Kidney glomerular epithelial cell (primary cell): ENCODE data around the gene MB.

ENCODE experiments used
- DNase-seq: peaks from one replicate; lab custom pipeline; 2025; lab: John Stamatoyannopoulos, UW

The MB gene

DNA sequence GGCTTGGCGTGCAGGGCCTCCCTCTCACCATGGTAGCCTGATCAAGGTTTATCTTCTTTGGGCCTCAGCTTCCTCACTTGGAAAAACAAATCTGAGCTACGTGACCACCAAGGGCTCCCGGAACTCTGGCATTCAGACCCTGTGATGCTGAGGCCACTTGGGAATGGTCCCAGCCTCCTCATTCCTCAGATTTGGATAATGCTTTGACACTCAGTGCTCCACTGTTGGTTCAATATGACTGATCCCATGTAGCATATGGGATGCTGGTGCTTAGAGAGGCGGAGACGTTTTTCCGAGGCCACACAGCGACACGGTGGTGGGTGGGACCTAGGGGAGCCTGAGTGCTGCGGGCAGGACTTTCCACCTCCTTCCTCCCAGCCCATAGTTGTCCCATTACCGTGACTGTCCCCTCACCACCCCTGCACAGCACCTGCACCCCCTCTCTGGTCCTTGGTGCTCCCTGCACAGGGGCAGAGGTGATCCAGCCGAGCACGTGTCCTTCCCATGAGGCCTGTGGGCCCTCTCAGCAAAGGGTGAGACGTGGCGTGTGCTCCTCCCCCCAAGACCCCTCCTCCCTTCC, 23.1 kb downstream of the MB start:
- DNase-seq: no peak

DNA sequence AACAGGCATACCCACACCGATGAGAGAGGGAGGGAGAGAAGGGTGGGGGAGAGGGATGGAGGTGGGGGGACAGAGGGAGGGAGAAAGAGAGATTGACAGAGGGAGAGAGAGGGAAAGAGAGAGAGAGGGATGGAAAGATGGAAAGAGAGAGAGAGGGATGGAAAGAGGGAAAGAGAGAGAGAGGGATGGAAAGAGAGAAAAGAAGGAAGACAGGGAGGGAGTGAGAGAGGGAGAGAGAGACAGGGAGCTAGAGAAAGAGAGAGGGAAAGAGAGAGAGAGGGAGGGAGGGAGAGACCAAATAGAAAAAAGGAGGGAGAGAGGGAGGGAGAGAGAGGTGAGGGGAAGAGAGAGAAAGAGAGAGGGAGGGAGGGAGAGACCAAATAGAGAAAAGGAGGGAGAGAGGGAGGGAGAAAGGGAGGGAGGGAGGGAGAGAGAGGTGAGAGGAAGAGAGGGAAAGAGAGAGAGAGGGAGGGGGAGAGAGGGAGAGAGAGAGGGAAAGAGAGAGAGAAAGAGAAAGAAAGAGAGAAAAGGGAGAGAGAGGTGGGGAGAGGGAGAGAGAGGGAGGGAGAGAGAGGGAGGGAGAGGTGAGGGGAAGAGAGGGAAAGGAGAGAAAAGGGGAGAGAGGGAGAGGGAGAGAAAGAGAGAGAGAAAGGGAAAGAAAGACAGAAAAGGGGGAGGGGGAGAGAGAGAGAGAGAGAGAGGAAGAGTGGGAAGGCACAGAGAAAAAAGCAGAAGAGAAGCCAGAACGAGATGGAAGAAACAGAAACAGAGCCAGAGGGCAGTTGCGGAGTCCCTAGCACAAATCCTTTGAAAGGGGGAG, 23.8 kb downstream of the MB start:
- DNase-seq: no peak

DNA sequence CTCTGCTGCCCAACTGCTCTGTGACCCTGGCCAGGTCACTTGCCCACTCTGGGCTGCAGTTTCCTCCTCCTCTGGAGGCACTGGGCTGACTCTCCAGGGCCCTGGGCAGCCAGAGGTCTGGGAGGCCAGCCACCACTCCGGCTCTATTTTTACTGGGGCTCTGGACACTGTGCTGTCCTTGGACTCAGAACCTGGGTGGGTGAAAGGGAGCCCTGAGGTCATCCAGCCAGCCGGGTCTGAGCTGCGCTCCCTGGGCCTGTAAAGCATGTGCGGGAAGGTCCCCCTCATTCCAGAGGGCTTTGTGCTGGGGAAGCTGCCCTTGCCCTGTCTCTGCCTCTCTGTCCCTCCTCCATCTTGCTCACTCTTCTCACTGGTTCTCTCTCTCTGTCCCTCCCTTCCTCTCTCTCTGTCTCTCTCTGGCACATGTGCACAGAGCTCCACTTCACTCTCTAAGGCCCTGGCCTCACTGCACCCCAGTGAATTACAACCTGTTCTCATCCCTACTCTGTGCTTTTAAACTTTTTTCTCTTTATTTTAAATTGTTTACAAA, 24.6 kb downstream of the MB start:
- no peak for DNase-seq

DNA sequence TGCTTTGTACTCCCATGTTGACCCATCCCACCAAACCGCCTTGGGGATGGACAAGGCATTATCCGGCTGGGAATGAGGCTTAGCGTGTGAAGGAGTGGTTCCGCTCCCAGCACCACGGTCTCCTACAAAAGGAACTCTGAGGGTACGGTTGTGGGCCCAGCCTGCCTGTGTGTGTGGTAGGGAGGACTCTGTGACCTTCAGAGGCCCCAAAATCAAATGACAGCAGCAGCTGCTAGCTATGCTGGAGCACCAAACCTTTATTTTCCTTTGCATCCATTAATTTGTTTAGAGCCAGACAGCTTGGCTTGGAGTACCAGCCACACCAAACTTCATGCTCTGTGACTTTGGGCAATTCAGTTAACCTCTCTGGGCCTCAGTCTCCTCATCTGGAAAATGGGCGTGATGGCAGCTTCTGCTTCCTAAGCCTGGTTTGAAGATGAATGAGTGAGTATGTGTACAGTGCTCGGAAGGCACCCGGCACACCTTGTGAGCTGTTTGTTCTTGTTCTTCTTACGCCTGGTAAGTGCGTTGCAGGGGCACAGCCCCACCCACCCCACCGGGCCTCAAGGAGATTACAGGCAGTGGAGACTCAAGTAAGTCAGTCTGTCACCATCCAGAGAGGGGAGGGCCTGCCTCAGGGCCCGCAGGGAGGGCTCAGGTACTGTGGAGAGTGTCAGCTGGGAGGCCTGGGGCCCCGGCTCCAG, 25.3 kb downstream of the MB start:
- no peak for DNase-seq

DNA sequence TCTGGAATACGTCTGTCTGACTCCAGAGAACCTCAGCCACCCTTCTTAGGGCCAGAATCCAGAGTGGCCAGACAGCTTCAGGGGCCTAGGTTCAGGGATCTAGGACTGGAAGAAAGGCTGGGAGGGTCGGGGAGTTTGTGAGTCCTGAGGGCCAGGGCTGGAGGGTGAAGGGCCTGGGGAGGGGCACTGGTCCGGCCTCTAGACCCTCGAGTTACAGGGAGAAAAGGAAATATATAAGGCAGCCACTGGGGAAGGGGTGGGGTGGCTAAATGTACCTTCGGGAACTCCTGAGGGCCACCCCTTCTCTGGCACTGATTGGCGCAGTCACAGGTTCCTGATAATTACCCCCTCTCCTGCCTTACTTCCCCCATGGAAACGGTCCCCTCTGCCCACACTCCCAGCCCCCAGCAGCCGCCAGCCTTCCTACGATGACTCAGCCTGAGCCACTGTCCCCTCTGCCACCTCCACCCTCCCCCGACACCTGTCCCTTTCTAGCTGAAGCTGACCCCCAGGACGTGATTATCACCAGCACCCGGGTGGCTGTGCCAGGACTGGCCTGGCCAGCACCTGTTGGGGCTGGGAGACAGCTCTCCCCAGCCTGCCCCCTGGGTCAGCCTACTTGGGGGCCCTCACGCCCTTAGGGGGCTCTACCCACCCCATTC, 26.4 kb downstream of the MB start:
- DNase-seq: no peak

DNA sequence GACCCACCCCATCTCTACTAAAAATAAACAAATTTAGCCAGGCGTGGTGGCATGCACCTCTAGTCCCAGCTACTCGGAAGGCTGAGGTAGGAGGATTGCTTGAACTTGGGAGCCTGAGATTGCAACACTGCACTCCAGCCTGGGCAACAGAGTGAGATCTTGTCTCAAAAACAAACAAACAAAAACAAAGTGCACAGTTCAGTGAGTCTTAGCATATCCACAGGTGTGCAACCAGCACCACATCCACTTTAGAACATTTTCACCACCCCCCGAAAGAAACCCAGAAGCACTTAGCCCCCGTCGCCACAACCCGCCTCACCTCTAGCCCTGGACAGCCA, 27.4 kb downstream of the MB start:
- no peak for DNase-seq

DNA sequence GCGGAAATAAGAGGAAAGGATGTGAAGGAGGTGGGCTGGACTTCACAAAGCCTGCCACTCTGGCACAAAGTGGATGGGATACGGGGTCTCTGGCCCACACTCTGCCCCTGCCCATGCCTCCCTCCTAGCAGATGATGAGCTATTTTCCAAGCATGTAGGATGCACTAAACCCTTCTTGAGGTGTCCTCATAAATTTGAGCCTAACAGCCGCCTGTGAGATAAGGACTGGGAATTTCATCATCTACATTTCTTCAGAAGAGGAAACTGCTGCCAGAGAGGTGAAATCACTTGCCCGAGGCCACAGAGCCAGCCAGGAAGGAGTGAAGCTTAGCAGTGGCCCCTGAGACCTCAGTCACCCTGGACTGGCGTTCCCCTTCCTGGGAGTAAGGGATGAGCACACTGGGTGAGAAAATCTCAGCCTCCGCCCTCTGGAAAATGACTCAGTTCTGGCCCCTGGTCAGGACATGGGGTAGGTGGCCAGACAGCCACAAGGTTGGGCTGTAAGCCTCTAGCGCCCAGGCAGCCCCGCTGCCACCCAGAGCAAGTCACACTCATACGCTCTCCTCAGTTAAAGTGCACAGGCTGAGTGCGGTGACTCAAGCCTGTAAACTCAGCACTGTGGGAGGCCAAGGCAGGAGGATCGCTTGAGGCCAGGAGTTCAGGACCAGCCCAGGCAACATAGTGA, 27.9 kb downstream of the MB start:
- peak; percentile 85 for DNase-seq

- DNase-seq: no peak
These were observed 29.2 kb downstream of the MB start for GRCh38 chr22:35587896-35588295.

- DNase-seq: no peak
These were observed 29.7 kb downstream of the MB start for GRCh38 chr22:35587447-35587870.

DNA sequence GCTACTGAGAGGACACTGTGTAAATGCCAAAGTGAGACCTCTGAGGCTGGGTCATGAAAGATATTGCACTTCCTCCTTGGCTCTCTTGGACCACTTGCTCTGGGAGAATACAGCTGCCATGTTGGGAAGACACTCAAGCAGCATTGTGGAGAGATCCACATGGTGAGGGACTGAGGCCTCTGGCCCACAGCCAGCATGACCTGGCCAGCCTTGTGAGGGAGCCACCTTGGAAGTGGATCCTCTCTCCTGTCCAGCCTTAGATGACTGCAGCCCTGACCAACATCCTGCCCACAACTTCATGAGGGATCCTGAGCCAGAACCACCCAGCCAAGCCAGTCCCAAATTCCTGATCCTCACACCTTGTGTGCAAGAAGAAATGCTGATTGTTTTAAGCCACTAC, 30.4 kb downstream of the MB start:
- no peak for DNase-seq

DNA sequence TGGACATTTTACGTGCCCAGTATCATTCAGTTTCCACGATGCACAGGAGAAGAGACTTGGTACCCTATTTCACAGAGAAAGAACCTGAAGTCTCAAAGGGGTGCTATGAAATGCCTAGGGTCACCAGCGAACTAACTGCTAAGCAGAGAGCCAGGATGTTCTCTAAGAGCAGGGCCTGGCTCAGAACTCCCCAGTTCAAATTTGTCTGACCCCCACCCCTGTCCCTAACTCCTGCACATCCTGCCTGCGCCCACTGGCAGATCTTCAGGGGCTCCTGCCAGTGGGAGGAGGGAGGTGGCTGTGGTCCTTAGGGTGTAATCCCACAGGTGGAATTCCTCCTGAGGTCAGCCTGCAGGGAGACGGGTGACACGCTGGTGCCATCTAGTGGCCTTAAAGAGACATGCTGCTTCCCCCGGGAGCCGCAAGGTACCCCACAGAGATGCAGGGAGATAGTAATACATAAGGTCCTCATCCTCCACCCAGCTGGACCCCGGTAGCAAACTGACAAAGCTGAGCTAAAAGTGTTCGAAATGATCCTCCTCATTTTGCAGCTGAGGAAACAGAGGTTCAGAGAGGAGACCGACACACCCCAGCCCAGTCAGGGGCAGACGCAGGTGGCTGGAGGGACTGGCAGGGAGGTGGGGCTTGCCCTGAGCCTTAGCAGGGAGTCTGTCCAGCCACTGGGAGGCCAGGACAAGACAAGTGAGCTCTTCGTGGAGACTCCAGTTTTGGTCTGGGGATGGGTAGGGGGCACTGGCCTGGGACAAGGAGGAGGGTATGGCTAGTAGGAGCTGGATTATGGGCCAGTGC, 34.1 kb downstream of the MB start:
- peak; percentile 72 for DNase-seq

GRCh38 chr22:35582218-35582860, 34.8 kb downstream of the MB start:
- DNase-seq: no peak

DNA sequence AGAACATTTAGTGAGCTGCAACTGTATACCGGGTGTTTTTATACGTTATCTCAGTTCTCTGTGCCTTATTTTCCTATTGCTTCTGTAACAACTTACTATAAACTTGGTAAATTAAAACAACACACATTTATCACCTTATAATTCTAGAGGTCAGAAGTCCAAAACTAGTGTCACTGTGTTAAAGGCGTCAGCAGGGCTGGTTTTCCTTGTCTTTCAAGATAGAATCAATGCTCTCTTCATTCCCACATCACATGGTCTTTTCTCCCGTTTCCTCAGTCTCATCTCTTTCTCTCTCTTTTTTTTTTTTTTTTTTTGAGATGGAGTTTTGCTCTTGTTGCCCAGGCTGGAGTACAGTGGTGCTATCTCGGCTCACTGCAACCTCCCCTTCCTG, 36.1 kb downstream of the MB start:
- DNase-seq: no peak

- no peak for DNase-seq
These were observed 36.6 kb downstream of the MB start for GRCh38 chr22:35580351-35581022.

- no peak for DNase-seq
These were observed 38.1 kb downstream of the MB start for GRCh38 chr22:35578836-35579575.

DNA sequence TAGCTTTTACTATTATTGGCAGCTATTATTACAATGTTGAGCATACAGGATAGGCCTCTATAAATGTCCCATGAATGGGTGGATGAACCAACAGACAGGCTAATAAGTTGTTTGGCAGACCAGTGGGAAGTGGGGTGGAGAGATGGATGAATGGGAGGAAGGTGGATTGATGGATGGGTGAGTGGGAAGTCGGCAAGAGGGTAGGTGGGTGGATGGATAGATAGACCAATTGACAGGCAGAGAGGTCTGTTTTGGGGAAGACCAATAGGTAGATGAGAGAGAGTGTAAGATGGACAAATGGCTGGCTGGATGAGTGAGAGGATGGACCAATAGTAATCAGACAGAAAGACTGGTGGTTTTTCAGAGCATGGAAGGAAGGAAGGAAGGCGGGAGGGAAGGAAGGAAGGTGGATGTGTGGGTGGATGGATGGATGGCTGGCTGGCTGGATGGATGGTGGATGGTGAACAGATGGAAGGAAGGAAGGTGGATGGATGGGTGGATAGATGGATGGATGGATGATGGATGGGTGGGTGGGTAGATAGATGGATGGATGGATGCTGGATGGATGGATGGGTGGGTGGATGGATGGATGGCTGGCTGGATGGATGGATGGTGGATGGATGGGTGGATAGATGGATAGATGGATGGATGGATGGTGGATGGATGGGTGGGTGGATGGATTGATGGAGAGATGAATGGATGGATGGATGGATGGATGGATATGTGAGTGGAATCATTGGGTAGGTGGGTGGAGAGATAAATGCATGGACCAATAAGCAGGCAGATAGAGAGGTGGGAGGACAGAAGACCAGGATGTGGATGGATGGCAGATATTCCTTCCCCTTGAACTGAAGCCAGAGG, 39.1 kb downstream of the MB start:
- no peak for DNase-seq

DNA sequence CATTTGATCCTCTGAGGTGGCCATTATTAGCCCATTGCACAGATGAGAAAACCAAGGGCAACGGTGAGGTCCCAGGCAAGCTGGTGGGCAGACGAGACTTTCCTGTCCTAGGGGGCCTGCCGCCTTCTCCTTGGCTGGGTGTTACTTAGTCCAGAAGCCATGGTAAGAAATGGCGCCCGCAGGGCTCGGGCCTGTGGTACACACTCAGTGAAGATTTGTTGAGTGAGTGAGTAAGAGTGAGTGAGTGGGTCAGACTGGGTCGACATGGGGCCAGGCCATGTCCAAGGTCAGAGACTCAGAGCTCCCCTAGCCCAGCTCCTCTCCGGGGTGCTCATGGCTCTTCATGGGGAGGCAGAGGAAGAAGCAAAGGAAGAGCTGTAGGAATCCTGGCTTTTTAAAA, 40.5 kb downstream of the MB start:
- no peak for DNase-seq

DNA sequence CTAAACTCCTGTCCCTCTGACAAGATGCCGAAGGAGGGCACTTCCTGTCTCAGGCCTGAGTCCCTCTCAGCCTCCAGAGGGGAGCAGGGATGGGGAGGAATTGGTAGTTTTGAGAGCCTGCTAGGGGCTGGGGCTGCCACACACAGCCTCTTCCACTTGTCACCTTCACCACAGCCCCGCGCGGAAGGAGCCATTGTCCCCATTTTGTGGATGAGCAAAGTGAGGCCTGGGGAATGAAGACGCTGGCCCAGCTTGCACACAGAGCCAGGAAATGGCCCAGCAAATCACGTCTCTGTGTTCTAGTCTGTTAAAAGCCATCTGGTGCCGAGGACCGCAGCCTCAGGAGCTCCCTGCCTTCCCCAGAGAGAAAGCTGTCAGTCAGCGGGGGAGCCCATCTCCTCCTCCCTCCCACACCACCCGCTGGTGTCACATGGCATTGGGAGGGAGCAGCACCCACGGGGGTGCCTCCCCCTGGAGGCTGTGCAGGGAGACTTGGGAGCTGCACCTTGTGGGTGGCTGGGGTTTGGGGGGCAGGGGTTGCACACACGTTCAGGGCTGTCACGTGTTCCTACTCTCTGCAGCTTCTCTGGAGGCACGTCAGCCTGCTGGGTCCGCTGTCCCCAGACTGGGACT, 41.9 kb downstream of the MB start:
- DNase-seq: no peak
